Left renal pelvis (tissue), 4 donors: ENCODE measurements around the gene ZNF565. TPM values are rescaled to one million over a fixed set of nuclear protein-coding genes. Genes with fewer than 3 reads are reported as not detected.
"Not testable (repeated sequence)": the region's sequence is repeated elsewhere in the genome, so short reads cannot be mapped to it uniquely, and the experiment has no call there.

ENCODE experiments used
- DNase-seq, 4 donors: peaks; one replicate each; pipeline ENCODE4 v3.0.0-alpha.2; 2013; ENCODE audit warnings: low read depth in 4 of 4, low spot score in 3 of 4
- polyA plus RNA-seq, 4 donors: library from polyadenylated mRNA; unstranded; fragments of 120-200 nt; gene quantifications; one replicate each; pipeline ENCODE4 v1.2.1, GENCODE V29; 2013; ENCODE audit not compliant: insufficient read length in 4 of 4

The ZNF565 gene
- polyA plus RNA-seq: 1 to 10 TPM; 5.5 to 9.1 (median 6.6) TPM

DNA sequence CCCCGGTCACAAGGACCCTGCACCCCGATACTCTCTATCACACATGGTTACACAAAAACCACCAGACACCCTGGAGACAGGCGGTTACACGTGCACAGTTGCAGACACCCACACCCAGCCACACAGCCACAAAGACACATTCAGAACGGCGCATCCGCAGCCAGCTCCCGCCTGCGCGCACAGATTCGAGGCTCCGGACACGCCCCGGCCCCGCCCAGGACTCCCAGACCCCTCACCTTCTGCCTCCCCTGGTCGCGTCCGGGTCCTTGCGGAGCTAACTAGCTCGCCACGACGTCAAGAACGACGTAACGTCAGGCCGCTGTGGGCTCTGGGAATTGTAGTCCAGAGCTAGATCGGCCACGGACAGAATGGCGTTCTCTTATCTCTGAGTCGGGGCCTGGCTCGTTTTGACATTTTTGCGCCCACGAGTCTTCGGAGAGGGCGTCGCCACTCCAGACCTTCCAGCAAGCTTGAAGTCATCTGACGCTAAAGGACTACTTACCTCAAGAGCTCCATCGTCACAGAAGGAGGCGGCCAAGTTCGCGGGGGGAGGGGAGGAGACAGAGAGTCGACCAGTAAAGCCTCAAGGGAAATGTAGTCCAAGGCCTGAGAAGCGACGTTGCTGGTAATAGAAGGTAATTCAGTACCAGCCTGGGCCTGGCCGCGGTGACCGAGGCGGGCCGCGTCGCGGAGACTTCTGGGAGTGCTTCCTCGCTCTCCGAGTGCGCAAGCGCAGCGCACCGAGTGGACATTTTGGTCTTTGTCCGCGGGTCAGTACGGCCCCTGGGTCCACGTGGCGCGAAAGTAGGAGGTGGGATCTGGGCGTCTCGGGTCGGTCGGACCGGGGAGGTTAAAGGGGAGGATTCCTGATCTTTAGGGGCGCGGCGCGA lies at the start of gene ZNF565, which contains the start of gene ZNF146:
Gene ZNF565, minus strand, starts transcription at position 280 of the 890 bp plus-strand sequence. CDS start 12,680 bp downstream, outside the sequence.
Gene ZNF146, plus strand, starts transcription at position 721 of the 890 bp plus-strand sequence. CDS start 21,335 bp downstream, outside the sequence.
- DNase-seq: peak; percentile 94 to 98 (median 97)

- DNase-seq: no peak
Measured at GRCh38 chr19:36259211-36259610, 44.7 kb upstream of the ZNF565 start.

DNA sequence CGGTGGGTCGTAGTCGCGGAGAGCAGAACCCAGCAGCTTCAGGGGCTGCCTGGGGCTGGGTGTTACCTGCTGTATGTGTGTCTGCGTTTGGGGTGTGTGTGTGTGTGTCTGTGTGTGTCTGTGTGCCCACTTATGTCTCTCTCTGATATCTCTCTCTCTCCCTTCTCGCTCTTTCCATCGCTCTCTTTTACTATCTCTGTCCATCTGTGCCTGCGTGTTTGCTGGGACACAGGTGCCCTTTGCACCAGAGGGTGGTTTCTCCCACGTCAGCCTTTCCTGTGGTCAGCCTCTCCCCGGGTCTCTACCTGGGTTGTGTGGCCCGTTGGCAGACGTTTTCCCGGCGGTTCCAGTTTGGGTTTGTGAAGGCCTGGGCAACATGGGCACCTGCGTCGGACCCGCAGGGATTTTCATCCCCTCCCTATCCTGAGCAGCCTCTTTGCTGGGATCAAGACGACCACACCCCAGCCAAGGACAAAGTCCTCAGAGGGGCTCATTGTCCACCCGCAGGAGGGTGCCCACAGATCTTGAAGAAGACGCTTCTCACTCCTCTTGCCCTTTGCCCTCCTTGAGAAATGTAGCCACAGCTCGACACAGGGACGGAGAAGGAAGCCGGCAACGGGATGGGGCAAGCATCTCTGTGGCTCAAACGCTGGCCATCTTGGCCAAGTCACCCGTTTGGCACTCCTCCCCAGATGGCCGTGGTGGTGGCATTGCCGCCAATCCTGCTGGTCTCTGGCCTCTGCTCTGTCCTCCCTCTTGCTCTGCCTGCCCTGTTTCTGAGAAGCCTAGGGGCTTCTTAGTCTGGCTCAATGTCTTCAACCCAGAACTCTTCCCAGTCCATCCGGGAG lies 43.8 kb upstream of the ZNF565 start:
- DNase-seq: no peak

DNA sequence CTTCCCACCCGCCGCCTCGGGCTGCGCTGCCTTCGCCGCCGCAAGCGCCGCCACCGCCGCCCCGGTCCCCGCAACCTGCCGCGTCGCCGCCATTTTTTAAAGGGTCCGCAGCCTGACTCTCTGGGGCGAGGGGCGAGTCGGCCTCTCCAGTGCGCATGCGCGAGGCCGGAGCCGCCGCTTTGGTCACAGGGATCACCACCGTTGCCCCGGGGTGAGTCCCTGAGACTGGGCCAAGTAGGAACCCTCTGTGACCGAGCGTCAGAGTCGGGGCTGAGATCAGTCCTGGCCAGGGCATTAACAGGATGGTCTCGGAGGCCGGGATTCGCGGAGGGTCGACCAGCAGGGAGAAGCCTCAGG lies 43.0 kb upstream of the ZNF565 start:
- no peak for DNase-seq

DNA sequence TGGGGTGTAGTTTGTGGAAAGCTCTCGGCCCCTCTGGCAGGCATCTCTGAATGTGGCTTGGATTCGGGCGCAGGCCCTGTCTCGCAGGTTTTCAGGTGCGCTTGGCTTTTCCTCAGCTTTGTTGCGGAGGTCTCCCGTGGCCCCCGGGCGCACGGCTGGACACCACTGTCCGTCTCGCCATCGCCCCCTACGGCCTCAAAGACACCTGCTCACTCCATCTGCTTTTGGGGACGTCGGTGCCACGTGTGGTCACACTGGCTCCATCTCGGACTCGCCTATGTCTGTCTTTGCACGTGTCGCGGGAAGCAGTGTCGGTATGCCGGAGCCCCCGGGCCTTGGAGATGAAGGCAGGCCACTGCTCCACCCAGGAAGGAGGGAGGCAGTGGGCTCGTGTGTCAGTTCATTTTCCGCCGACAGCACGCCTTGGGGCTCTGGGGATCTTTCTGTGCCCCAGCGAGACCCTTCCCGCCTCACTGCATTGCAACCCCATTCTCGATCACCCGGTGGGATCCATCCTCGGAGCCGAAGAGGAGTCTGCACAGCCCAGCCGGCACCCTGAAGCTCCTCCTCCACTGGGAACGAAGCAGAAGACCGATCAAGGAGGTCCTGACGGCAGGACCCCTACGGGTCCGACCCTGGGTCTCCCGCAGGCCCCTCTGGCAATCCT lies 42.5 kb upstream of the ZNF565 start:
- no peak for DNase-seq

DNA sequence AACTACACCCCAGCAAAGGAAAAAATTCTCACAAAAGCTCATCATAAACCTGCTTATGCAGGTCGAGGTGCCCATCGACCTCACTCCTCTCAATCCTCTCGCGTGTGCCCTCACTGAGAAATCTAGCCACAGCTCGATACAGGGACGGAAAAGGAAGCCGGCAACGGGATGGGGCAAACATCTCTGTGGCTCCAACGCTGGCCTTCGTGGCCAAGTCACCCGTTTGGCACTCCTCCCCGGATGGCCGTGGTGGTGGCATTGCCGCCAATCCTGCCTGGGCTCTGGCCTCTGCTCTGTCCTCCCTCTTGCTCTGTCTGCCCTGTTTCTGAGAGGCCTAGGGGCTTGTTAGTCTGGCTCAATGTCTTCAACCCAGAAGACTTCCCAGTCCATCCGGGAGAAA lies 41.6 kb upstream of the ZNF565 start:
- no peak for DNase-seq

DNA sequence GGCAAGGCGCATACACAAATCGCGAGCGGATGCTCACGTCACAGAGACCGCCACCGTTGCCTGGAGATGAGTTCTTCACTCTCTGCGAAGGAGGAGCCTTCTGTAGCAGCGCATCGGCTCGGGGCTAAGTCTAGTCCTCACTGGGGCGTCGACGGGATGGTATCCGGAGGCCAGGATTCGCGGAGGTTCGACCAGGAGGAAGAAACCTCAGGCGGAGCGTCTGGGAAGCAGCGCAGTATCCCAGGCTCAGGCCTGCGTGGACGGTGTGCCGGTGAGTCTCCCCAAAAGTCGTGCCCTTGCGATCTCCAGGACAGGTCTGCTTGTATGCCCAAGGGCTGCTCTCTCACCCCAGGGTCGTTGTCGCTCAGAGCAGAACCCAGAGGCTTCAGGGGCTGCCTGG lies 40.9 kb upstream of the ZNF565 start:
- DNase-seq: no peak

- DNase-seq: no peak
Measured at GRCh38 chr19:36254848-36255247, 40.4 kb upstream of the ZNF565 start.

DNA sequence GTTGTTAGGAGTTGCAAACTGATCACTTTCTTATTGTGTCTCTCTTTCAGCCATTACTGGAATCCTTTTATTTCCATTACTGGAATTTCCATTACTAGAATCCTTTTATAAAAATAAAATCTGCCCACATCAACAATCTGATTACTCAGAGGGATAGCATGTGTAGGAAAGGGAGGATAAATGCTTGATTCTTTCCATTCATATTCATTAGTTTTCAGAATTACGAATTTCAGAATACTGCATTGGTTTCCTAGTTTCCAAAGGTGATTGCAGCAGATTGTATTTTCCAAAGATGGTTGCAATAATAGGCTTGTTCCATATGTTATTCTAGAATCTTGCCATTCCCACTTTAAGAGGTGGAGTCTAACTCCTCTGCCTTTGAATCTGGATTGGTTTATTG lies 37.6 kb upstream of the ZNF565 start:
- no peak for DNase-seq

DNA sequence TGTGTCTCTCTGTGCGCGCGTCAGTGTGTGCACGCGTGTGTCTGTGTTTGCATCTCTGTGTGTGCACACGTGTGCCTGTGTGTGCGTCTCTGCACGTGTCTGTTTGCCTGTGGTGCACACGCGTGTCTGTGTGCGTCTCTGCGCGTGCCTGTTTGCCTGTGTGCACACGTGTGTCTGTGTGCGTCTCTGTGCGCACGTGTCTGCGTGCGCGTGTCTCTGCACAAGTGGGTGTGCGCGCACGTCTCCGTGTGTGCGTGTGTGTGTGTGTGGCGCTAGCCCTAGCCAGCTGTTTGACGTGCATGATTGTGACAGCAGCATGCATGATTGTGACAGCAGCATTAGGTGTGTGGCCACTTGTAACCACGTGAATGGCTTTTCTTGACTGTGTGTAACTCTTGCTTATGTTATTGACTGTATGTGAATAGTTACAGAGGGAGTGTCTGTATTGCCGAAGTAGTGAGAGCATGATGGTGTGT lies 31.6 kb upstream of the ZNF565 start:
- DNase-seq: no peak

- peak in 3 of 4 donors; percentile 38 to 56 (median 46) for DNase-seq
Measured at GRCh38 chr19:36245210-36246005, 30.9 kb upstream of the ZNF565 start.

- DNase-seq: no peak
Measured at GRCh38 chr19:36244066-36244465, 29.6 kb upstream of the ZNF565 start.

GRCh38 chr19:36236946-36237310 lies 22.5 kb upstream of the ZNF565 start:
- no peak for DNase-seq

DNA sequence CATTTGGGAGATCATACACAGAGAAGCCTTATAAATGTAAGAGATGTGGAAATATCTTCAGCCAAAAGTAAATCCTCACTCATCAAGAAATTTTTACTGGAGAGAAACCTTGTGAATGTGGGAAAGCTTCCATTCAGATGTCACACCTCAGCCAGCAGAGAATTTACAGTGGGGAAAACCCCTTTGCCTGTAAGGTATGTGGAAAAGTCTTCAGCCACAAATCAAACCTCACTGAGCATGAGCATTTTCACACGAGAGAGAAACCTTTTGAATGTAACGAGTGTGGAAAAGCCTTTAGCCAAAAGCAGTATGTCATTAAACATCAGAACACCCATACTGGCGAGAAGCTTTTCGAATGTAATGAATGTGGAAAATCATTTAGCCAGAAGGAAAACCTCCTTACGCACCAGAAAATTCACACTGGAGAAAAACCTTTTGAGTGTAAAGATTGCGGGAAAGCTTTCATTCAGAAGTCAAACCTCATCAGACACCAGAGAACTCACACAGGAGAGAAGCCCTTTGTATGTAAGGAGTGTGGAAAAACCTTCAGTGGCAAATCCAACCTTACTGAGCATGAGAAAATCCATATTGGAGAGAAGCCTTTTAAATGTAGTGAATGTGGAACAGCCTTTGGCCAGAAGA lies 22.0 kb upstream of the ZNF565 start:
- no peak for DNase-seq

- DNase-seq: not testable (repeated sequence)
Measured at GRCh38 chr19:36233626-36234025, 19.2 kb upstream of the ZNF565 start.

DNA sequence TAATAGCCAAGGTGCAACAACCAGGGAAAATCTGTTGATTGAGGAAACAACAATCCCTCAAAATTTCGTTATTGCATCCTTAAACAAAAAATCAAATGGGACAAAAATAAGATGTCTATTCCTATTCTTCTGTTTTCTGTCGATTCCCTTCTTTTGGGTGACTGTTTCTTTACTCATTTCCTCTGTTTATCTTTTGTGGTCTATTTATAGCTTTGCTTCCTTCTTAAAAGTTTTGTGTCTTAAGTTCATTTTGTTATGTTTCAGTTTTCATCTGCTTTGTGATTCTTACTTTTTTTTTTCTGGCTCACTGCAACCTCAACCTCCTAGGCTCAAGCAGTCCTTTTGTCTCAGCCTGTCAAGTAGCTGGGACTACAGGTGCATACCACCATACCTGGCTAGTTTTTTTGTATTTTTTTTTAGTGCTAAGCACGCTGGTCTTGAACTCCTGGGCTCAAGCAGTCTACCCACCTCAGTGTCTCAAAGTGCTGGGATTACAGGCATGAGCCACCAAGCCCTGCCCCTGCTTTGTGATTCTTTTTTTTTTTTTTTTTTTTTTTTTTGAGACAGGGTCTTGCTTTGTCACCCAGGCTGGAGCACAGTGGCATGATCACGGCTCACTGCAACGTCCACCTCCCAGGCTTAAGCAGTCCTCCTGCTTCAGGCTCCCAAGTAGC lies 10.9 kb upstream of the ZNF565 start:
- no peak for DNase-seq

DNA sequence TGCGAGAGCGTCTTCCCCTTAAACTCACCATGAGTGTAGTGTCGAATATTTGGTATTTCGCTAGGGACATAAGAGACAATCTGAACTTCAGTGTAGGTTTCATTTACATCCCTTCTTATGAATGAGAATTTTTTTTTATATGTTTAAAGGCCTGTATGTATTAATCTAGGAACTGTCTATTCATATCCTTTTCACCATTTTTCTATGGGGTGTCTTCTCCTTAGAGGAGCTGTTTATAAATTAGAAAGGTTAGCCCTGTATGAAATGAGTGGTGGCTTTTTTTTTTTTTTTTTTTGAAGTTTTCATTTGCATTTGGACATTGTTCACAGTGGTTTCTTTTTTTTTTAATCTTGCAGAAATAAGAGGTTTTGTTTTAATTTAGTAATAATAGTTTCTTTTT lies 8.0 kb upstream of the ZNF565 start:
- no peak for DNase-seq

GRCh38 chr19:36221474-36221873 lies 7.0 kb upstream of the ZNF565 start:
- no peak for DNase-seq
